Mononuclear cell (primary cell): Measurements from ENCODE around the gene SYCP2L. TPM values are rescaled to one million over a fixed set of nuclear protein-coding genes. Genes with fewer than 3 reads are reported as not detected.
"Not testable (repeated sequence)": the region's sequence is repeated elsewhere in the genome, so short reads cannot be mapped to it uniquely, and the experiment has no call there.

Experiments
- H3K27me3 ChIP-seq: 2 replicates; pipeline ENCODE4 v1.6.0; 2011; ENCODE audit warnings: low read length, control low read depth; ENCODE audit not compliant: insufficient read depth
- H3K4me1 ChIP-seq: 2 replicates; pipeline ENCODE4 v1.5.1; 2011; ENCODE audit warnings: mild to moderate bottlenecking, low read length, control low read depth; ENCODE audit not compliant: insufficient read depth
- H3K4me3 ChIP-seq: 2 replicates; pipeline ENCODE4 v1.5.1; 2011; ENCODE audit warnings: mild to moderate bottlenecking, low read length, moderate library complexity
- H3K9me3 ChIP-seq: 2 replicates; pipeline ENCODE4 v1.5.1; 2011; ENCODE audit warnings: low read depth, mild to moderate bottlenecking, control low read depth, low read length
- total RNA-seq: library from RNA; depleted of rRNA; stranded (reverse); fragments of >200 nt; gene quantifications from one replicate; pipeline ENCODE4 v1.2.3, GENCODE V29; 2012

Gene SYCP2L
- total RNA-seq, 1 donor, result not detected

- no peaks in the 10 kb centered on the region for H3K4me1 ChIP-seq
- no peak overlapping the region for H3K4me3 ChIP-seq
- H3K27me3 ChIP-seq, result no peaks in the 10 kb centered on the region
- no peaks in the 10 kb centered on the region for H3K9me3 ChIP-seq
Observed at GRCh38 chr6:10993896-10994295, 107.0 kb downstream of the SYCP2L start.

GRCh38 chr6:10995114-10995707 lies 108.4 kb downstream of the SYCP2L start:
- H3K9me3 ChIP-seq, result no peaks in the 10 kb centered on the region
- H3K4me3 ChIP-seq, result no peak overlapping the region
- H3K27me3 ChIP-seq, result no peaks in the 10 kb centered on the region
- H3K4me1 ChIP-seq, result no peaks in the 10 kb centered on the region

DNA sequence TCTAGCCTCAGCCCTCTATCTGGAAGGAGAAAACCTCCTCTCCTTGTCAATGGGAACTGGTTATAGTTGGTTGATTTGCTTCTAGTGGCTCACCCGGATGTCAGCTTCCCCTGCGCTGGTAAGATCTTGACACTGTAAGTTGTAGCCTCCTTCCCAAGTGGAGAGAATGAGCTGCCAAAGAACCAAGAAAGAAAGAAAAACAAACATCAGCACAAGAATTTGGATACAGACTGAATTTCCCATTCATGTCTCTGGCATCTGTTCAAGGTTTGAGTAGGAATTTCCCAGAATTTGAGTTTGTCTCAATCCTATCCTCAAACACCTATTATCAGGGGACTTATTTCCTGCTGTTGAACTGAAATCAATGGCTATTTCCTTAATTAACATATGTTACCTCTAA lies 113.1 kb downstream of the SYCP2L start:
- peaks cover 5% of the 10 kb centered on the region for H3K27me3 ChIP-seq
- no peaks in the 10 kb centered on the region for H3K4me1 ChIP-seq
- no peaks in the 10 kb centered on the region for H3K9me3 ChIP-seq
- H3K4me3 ChIP-seq, result no peak overlapping the region

- H3K9me3 ChIP-seq, result no peaks in the 10 kb centered on the region
- no peaks in the 10 kb centered on the region for H3K4me1 ChIP-seq
- H3K4me3 ChIP-seq, result no peak overlapping the region
- peaks cover 5% of the 10 kb centered on the region for H3K27me3 ChIP-seq
Observed at GRCh38 chr6:11002176-11002575, 115.3 kb downstream of the SYCP2L start.

- H3K4me1 ChIP-seq, H3K9me3 ChIP-seq, H3K27me3 ChIP-seq, H3K4me3 ChIP-seq: not testable (repeated sequence)
Observed at GRCh38 chr6:11003297-11003696, 116.4 kb downstream of the SYCP2L start.

GRCh38 chr6:11006061-11006460 lies 119.2 kb downstream of the SYCP2L start:
- H3K27me3 ChIP-seq, result peaks cover 5% of the 10 kb centered on the region
- no peak overlapping the region for H3K4me3 ChIP-seq
- no peaks in the 10 kb centered on the region for H3K9me3 ChIP-seq
- H3K4me1 ChIP-seq, result no peaks in the 10 kb centered on the region

- H3K27me3 ChIP-seq, result peaks cover under 1% of the 10 kb centered on the region
- H3K9me3 ChIP-seq, result no peaks in the 10 kb centered on the region
- no peak overlapping the region for H3K4me3 ChIP-seq
- H3K4me1 ChIP-seq, result no peaks in the 10 kb centered on the region
Observed at GRCh38 chr6:11007715-11008608, 121.1 kb downstream of the SYCP2L start.

GRCh38 chr6:11008821-11009220 lies 122.0 kb downstream of the SYCP2L start:
- H3K27me3 ChIP-seq, result peaks cover 4% of the 10 kb centered on the region
- H3K4me1 ChIP-seq, result no peaks in the 10 kb centered on the region
- no peaks in the 10 kb centered on the region for H3K9me3 ChIP-seq
- H3K4me3 ChIP-seq, result no peak overlapping the region

- no peak overlapping the region for H3K4me3 ChIP-seq
- H3K27me3 ChIP-seq, result peaks cover 4% of the 10 kb centered on the region
- H3K9me3 ChIP-seq, result no peaks in the 10 kb centered on the region
- H3K4me1 ChIP-seq, result no peaks in the 10 kb centered on the region
Observed at GRCh38 chr6:11009353-11009752, 122.5 kb downstream of the SYCP2L start.

DNA sequence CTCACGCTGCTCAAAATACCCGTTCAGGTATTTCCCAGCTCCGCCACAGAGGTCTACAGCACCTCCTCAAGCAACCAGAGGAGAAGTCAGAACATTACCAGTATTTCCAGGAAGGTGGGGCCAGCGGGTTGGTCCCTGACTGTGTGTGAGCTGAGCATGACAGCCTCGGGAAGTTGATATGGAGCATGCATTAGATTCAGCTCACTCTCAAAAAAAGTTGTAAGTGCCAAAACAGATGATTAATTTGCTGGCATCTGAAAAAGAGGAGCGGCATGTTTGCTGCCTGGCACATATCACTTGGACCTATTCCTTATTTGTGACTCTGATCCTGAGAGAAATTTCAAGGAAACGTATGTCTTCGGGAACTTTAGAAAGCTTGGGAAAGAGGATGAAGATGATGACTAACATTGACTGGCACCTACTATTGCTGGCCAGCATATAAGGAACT lies 125.0 kb downstream of the SYCP2L start:
- H3K9me3 ChIP-seq, result no peaks in the 10 kb centered on the region
- H3K27me3 ChIP-seq, result peaks cover 4% of the 10 kb centered on the region
- no peaks in the 10 kb centered on the region for H3K4me1 ChIP-seq
- H3K4me3 ChIP-seq, result no peak overlapping the region

- no peaks in the 10 kb centered on the region for H3K9me3 ChIP-seq
- peaks cover 4% of the 10 kb centered on the region for H3K27me3 ChIP-seq
- H3K4me3 ChIP-seq, result no peak overlapping the region
- no peaks in the 10 kb centered on the region for H3K4me1 ChIP-seq
Observed at GRCh38 chr6:11012295-11012754, 125.5 kb downstream of the SYCP2L start.

DNA sequence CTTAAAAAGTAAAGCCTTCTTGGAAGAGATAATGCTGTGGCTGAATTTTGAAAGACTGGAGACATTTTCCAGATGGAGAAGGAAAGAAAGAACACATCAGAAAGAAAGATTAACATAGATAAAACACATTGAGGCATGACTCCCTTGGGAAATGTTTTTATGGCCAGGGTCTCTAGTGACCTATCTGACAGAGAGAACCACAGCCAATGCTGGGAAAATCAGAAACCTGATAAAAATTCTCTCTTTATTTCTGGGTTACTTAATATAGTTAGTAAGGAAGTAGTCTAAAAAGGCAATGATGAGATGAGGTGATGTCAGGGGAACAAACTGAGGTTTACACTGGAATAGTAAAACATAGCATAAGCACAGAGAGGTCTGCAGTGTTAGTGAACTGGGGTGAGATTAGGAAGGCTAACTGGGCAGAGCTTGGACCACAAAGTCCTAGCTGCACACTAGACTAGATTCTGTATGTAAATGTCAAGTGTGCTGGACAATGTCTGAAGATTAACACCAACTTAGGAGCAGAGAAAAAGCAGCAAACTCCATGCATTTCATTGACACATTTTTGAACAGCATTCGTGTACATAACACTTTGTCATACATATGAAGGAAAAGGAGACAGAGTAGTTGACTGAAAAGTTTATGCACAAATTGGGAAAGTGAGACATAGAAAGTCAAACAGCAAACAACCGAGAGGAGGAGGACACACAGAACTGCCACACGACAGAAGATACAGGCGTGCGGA lies 126.3 kb downstream of the SYCP2L start:
- Histone ChIP-seq H3K9me3 (no peaks in the 10 kb centered on the region), H3K4me3 (no peak overlapping the region), H3K4me1 (no peaks in the 10 kb centered on the region), H3K27me3 (peaks cover 4% of the 10 kb centered on the region)

- no peaks in the 10 kb centered on the region for H3K9me3 ChIP-seq
- peaks cover 4% of the 10 kb centered on the region for H3K27me3 ChIP-seq
- no peaks in the 10 kb centered on the region for H3K4me1 ChIP-seq
- H3K4me3 ChIP-seq, result no peak overlapping the region
Observed at GRCh38 chr6:11013721-11014070, 126.8 kb downstream of the SYCP2L start.

DNA sequence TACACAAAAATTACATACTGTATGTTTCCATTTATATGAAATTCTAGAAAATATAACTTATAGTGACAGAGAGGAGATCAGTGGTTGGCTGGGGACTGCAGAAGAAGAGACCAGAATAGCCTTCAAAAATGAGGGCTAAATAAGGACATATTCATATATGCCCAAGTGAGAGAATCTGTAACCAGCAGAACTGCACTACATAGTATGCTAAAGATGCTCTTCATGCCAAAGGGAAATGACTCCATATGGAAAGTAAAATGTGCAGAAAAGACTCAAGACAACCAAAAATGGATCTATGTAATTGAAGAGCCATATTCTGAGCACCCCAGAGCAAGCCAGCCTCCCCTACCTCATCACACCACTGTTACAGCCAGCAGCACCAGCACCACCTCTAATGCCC lies 128.2 kb downstream of the SYCP2L start:
- Histone ChIP-seq H3K4me3 (no peak overlapping the region), H3K4me1 (no peaks in the 10 kb centered on the region), H3K27me3 (peaks cover 4% of the 10 kb centered on the region), H3K9me3 (no peaks in the 10 kb centered on the region)

GRCh38 chr6:11016452-11016851 lies 129.6 kb downstream of the SYCP2L start:
- no peak overlapping the region for H3K4me3 ChIP-seq
- no peaks in the 10 kb centered on the region for H3K9me3 ChIP-seq
- H3K27me3 ChIP-seq, result peaks cover 11% of the 10 kb centered on the region
- H3K4me1 ChIP-seq, result no peaks in the 10 kb centered on the region
